HFF-Myc (cell line): Measurements from ENCODE around the gene TRERF1.

Experiments
- DNase-seq: peaks from one replicate; pipeline ENCODE4 v3.0.0-alpha.2; 2011; ENCODE audit warnings: low read depth; ENCODE audit errors: extremely low read depth
- H3K4me3 ChIP-seq: replicated peaks from 2 replicates; pipeline ENCODE4 v1.5.1; 2011; ENCODE audit warnings: low read depth, mild to moderate bottlenecking, control low read depth, low read length
- TF ChIP-seq, protein P1 (sequence below): IDR thresholded peaks from 2 replicates; pipeline ENCODE4 v1.5.1; 2012; ENCODE audit warnings: mild to moderate bottlenecking, low read depth, low read length, control low read depth; ENCODE audit errors: missing control alignments

TRERF1 gene

DNA sequence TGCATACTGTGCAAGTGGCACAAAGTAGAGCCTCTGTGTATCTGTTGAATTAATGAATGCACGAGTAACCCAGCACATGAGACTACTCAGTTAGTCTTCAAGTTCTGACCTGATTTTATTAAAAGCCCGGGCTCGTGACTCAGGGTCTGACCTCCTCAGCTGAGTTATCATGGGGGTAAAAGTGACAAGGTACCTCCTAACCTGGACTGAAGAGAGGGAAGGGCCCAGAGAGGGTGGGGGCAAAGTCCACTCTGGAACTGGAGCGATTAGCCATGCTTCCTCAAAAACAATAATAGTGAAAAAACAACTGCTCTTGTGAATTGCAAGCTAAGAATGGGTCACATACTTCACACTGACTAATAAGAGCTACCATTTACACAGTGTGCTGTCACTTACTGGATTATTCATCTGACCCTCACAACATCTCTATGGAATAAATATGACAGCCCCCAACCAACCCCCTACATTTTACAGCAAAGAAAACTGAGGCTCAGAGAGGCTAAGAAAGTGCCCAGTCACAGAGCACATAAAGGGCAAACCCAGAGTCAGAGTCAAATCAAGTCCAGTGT, 26.7 kb downstream of the TRERF1 start:
- no peak for DNase-seq
- TF ChIP-seq, protein P1, sequence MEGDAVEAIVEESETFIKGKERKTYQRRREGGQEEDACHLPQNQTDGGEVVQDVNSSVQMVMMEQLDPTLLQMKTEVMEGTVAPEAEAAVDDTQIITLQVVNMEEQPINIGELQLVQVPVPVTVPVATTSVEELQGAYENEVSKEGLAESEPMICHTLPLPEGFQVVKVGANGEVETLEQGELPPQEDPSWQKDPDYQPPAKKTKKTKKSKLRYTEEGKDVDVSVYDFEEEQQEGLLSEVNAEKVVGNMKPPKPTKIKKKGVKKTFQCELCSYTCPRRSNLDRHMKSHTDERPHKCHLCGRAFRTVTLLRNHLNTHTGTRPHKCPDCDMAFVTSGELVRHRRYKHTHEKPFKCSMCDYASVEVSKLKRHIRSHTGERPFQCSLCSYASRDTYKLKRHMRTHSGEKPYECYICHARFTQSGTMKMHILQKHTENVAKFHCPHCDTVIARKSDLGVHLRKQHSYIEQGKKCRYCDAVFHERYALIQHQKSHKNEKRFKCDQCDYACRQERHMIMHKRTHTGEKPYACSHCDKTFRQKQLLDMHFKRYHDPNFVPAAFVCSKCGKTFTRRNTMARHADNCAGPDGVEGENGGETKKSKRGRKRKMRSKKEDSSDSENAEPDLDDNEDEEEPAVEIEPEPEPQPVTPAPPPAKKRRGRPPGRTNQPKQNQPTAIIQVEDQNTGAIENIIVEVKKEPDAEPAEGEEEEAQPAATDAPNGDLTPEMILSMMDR: no peak
- no peak overlapping the region for H3K4me3 ChIP-seq

- no peak overlapping the region for H3K4me3 ChIP-seq
- TF ChIP-seq, protein P1: no peak
- no peak for DNase-seq
Measured at GRCh38 chr6:42423244-42423643, 28.5 kb downstream of the TRERF1 start.

DNA sequence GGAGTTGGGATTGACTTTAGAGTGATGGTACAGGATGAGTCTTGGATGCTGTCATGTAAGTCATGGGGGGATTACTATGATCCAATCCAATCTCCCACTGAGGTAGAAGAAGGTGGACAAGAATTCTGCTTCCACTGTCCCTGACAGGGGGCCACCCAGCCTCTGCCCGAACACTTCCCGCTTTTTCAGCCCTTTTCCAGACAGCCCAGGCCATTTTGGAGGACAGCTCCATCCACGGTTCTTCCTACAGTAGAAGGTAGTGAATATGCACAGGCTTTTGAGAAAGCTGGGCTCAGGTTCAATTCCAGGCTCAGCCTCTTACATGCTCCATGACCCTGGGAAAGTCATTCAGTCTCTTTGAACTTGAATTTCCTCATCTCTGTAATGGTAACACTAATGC, 31.0 kb downstream of the TRERF1 start:
- DNase-seq: no peak
- no peak overlapping the region for H3K4me3 ChIP-seq
- TF ChIP-seq, protein P1: no peak

DNA sequence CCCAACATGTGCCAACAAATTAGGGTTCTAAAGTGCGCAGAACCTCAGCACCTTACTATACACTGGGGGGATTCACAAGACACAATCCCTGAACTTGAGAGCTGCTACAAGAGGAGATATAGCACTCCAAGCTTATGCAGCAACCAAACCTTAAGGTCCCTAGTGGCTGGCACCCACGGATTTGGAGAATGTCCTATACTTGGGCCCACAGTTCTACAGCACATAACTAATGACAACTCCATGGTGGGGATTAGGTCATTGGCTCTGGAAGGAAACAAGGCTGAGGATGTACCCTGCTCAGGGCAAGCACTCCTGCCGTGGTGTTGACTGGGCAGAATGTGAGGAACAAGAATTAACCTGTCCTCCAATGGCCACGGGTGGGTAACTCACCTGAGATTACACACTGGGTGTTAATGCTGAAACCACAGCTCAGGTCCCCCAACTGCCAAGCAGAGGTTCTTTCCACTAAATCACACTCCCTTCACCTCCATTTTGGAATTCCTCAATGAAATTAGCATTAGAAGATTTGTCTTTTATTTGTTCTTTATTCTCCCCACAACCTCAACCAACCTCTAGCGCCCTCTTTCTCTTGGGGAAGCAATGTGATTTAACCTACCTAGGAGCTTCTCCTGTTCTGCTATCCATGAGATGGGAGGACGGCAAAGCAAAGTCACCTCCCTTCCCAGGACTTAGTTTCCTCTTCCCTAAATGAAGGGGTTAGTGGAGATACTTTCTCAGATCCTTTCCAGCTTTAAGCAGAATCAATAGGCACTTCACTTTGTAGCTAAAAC, 32.0 kb downstream of the TRERF1 start:
- DNase-seq: no peak
- TF ChIP-seq, protein P1: no peak
- H3K4me3 ChIP-seq: no peak overlapping the region

DNA sequence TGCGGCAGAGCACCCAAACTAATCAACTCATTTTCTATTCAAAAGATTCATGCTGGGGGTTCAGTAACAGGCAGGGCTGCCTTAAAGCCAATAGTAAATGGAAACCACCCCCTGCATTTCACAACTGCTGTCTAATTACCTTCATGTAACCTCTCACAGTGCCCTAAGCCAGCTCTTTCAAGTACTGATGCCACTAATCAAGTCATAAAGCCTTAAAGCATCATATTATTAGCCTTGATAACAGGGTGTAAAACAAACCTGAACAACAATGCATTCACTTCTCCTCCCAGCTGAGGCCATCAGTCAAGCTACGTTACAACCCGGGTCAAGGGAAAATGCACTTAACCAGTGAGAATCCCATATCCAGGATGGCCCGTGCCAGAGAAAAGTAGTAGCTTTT, 33.0 kb downstream of the TRERF1 start:
- H3K4me3 ChIP-seq: no peak overlapping the region
- DNase-seq: no peak
- TF ChIP-seq, protein P1: no peak

DNA sequence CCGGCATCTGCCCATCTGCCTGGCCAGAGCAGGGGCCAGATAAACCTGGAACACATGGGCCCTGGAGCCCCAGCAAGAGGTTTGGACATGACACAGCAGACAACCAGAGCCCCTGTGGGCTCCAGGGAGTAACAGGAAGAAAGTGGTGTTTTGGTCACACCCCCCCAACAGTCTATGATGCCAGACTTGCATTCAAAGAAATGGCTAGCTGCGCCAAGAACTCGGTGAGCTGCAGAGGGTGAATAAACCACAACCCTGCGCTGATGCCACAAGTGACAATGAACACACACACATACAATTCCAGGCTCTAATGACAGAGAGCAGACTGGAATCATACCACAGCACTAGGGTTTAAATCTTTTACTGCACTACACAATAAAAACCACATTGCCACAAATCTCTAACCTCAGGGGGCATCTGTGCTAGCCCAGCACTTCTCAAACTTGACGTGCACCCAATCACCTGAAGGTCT, 34.0 kb downstream of the TRERF1 start:
- DNase-seq: no peak
- TF ChIP-seq, protein P1: no peak

More for the DNA sequence above, 34.0 kb downstream of the TRERF1 start:
- no peak overlapping the region for H3K4me3 ChIP-seq
